Measurements from ENCODE around the gene TPI1.

TPI1 gene

GRCh38 chr12:6917491-6918231 lies 50.3 kb downstream of the TPI1 start:
- TF ChIP-seq TAF1 (IDR thresholded peaks at IDR 0.05; ENCODE audit: low read depth) (no peak), USF1 (IDR thresholded peaks at IDR 0.05) (no peak), ZBTB7A (IDR thresholded peaks at IDR 0.05; ENCODE audit: low read depth) (no peak), YY1 (IDR thresholded peaks at IDR 0.05; ENCODE audit: low read depth) (no peak), NFIC (IDR thresholded peaks at IDR 0.05) (no peak)

DNA sequence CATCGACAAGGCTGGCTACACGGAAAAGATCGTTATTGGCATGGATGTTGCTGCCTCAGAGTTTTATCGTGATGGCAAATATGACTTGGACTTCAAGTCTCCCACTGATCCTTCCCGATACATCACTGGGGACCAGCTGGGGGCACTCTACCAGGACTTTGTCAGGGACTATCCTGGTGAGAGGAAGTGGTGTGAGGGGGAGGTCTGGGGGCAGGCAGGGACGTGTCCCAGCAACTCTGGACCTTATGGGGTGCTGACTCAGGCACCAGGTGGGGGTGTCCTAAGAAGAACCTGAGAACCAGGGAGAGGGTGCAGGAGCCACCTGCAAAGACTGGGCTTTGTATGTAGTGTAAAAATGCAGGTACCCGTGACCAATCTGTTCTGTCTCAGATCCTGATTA lies 52.3 kb downstream of the TPI1 start:
- TF ChIP-seq USF1 (IDR thresholded peaks at IDR 0.05) (no peak), TEAD4 (IDR thresholded peaks at IDR 0.05) (no peak), TAF1 (IDR thresholded peaks at IDR 0.05; ENCODE audit: low read depth) (no peak), REST (IDR thresholded peaks at IDR 0.05; ENCODE audit: low read depth) (no peak), YY1 (IDR thresholded peaks at IDR 0.05; ENCODE audit: low read depth) (no peak), CEBPB (IDR thresholded peaks at IDR 0.05) (no peak), EGR1 (IDR thresholded peaks at IDR 0.05) (no peak), CREB1 (IDR thresholded peaks at IDR 0.05; ENCODE audit: low read depth) (no peak), FOXM1 (IDR thresholded peaks at IDR 0.05; ENCODE audit: borderline replicate concordance, low read depth) (no peak), EP300 (IDR thresholded peaks at IDR 0.05; ENCODE audit: borderline replicate concordance) (no peak), ZBTB7A (IDR thresholded peaks at IDR 0.05; ENCODE audit: low read depth) (no peak), TCF12 (IDR thresholded peaks at IDR 0.05; ENCODE audit: low read depth) (no peak), RAD21 (IDR thresholded peaks at IDR 0.05; ENCODE audit: low read depth) (no peak), NFIC (IDR thresholded peaks at IDR 0.05) (no peak)
- TF ChIP-seq, protein P1, sequence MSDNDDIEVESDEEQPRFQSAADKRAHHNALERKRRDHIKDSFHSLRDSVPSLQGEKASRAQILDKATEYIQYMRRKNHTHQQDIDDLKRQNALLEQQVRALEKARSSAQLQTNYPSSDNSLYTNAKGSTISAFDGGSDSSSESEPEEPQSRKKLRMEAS (IDR thresholded peaks at IDR 0.05), result no peak
